ENCODE results near the gene E2F6.

GRCh38 chr2:11402436-11402835, 63.5 kb downstream of the E2F6 start:
- TF ChIP-seq GATA3 (IDR thresholded peaks at IDR 0.05; ENCODE audit: low read depth, low read length) (no peak), GATA2 (IDR thresholded peaks at IDR 0.05; ENCODE audit: low read depth, low read length) (no peak)
